Body of pancreas (tissue), 4 donors: ENCODE results near the gene NTN3. TPM values are rescaled to one million over a fixed set of nuclear protein-coding genes. Genes with fewer than 3 reads are reported as not detected.

ENCODE experiments used
- ATAC-seq: fragments of 150-250 bp; one replicate; pipeline ENCODE4 v1.9.1; 2016
- DNase-seq, 4 donors: peaks; one replicate each; pipeline ENCODE4 v3.0.0-alpha.2; 2019
- H3K27ac ChIP-seq, 4 donors: fragments of 200-600 bp; sonication (generic); 1 replicate in 3 of 4; 2 replicates in 1 of 4; pipeline versions ENCODE4 v1.5.1 to v1.6.1; 2016 to 2019; ENCODE audit warnings: mild to moderate bottlenecking in 1 of 4, mixed read lengths in 1 of 4, moderate library complexity in 1 of 4
- H3K27me3 ChIP-seq, 2 donors: fragments of 200-600 bp; sonication (generic); one replicate each; pipeline ENCODE4 v1.6.0; 2016; ENCODE audit warnings: mild to moderate bottlenecking in 1 of 2
- H3K36me3 ChIP-seq, 2 donors: fragments of 200-600 bp; sonication (generic); replicated peaks in 1 of 2; 2 replicates each; pipeline ENCODE4 v1.5.1; 2016; ENCODE audit warnings: low read depth in 2 of 2; ENCODE audit not compliant: insufficient read depth in 1 of 2
- H3K4me1 ChIP-seq: fragments of 200-600 bp; sonication (generic); one replicate; pipeline ENCODE4 v1.6.0; 2016
- H3K4me3 ChIP-seq, 2 donors: fragments of 200-600 bp; sonication (generic); 1 replicate in 1 of 2; 2 replicates in 1 of 2; pipeline ENCODE4 v1.5.1; 2016 to 2019
- H3K9me3 ChIP-seq, 3 donors: fragments of 200-600 bp; sonication (generic); 1 replicate in 2 of 3; 2 replicates in 1 of 3; pipeline ENCODE4 v1.5.1; 2016
- CTCF ChIP-seq, 7 experiments: fragments of 450-650 bp in 4 of 7; fragments of 200-600 bp in 3 of 7; sonication (generic) in 3 of 7; IDR thresholded peaks; one replicate each; pipeline ENCODE4 v1.5.1; 2016 to 2019; ENCODE audit warnings: antibody characterized with exemption in 7 of 7
- POLR2A ChIP-seq, 3 donors: fragments of 450-650 bp; IDR thresholded peaks; one replicate each; pipeline ENCODE4 v1.6.1; 2016; ENCODE audit warnings: antibody characterized with exemption in 3 of 3, mild to moderate bottlenecking in 2 of 3
- WGBS, 2 donors: methylation state at CpG; one replicate each; pipeline ENCODE4 v1.1.5; 2017; 5-methylcytosine and 5-hydroxymethylcytosine counted together
- intact Hi-C: fragments of 100-400 bp; cut with DNase I; formaldehyde crosslinking; loops from one replicate; pipeline ENCODE4 v1.15.1; 2023
- total RNA-seq, 2 donors: library from RNA; depleted of rRNA; stranded (reverse); fragments of >200 nt; gene quantifications; one replicate each; pipeline ENCODE4 v1.1.0, GENCODE V29; 2016

Gene NTN3
- total RNA-seq, 2 donors from 2014 or later: not detected

DNA sequence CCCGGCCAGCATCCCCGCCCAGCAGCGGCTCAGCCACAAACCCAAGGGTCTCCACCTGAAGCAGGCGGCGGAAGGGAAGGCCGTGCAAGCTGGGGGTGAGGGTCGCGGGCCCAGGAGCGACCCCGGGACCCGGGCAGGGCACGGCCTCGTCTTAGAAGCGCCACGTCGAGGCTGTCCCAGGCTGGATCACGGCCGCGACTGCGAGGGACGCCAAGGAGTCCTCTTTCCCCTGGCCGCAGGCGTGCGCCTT is 42.4 kb upstream of the NTN3 start:
- Histone ChIP-seq H3K4me3 (peak overlapping the region; percentile 13 to 45), H3K4me1 (peaks cover 18% of the 10 kb centered on the region), H3K36me3 (no peaks in the 10 kb centered on the region), H3K27ac (peak overlapping the region; percentile 33 to 83 (median 57)), H3K9me3 (no peaks in the 10 kb centered on the region), H3K27me3 (no peaks in the 10 kb centered on the region)
- intact Hi-C loops: loop anchor here (5.0 kb wide), 1 partner anchor 91 kb away; no protein-coding TSS in a partner anchor
- DNase-seq (no peak), ATAC-seq (peak; percentile 58)
- 0 to 1% methylated on average over 14 to 19 of the region's 24 CpGs for WGBS, 2 donors
- no peak for TF ChIP-seq CTCF (IDR thresholded peaks at IDR 0.05)
- peak in 1 of 3 donors; percentile 6 for TF ChIP-seq POLR2A (IDR thresholded peaks at IDR 0.05)

GRCh38 chr16:2429034-2429770 is 41.9 kb upstream of the NTN3 start, which contains the start of gene CCNF:
CCNF (plus strand) TSS chr16:2429447; CDS start chr16:2429482, 35 bp downstream.
- TF ChIP-seq POLR2A (IDR thresholded peaks at IDR 0.05) (peak in 2 of 3 donors; percentile 55 to 60), CTCF (IDR thresholded peaks at IDR 0.05) (peak in 4 of 7 experiments; percentile 9 to 49 (median 24))
- Histone ChIP-seq H3K4me1 (peaks cover 18% of the 10 kb centered on the region), H3K9me3 (no peaks in the 10 kb centered on the region), H3K27ac (peak within 1 kb of the TSS; percentile 37 to 83 (median 62)), H3K36me3 (no peaks in the 10 kb centered on the region), H3K27me3 (no peaks in the 10 kb centered on the region), H3K4me3 (peak within 1 kb of the TSS; percentile 45 to 56)
- WGBS, 2 donors: 0% methylated on average over 7 to 85 of the region's 103 CpGs
- intact Hi-C loops: loop anchor here (5.0 kb wide), 1 partner anchor 92 kb away; no protein-coding TSS in a partner anchor
- ATAC-seq: peak; percentile 98
- peak; percentile 98 for DNase-seq

DNA sequence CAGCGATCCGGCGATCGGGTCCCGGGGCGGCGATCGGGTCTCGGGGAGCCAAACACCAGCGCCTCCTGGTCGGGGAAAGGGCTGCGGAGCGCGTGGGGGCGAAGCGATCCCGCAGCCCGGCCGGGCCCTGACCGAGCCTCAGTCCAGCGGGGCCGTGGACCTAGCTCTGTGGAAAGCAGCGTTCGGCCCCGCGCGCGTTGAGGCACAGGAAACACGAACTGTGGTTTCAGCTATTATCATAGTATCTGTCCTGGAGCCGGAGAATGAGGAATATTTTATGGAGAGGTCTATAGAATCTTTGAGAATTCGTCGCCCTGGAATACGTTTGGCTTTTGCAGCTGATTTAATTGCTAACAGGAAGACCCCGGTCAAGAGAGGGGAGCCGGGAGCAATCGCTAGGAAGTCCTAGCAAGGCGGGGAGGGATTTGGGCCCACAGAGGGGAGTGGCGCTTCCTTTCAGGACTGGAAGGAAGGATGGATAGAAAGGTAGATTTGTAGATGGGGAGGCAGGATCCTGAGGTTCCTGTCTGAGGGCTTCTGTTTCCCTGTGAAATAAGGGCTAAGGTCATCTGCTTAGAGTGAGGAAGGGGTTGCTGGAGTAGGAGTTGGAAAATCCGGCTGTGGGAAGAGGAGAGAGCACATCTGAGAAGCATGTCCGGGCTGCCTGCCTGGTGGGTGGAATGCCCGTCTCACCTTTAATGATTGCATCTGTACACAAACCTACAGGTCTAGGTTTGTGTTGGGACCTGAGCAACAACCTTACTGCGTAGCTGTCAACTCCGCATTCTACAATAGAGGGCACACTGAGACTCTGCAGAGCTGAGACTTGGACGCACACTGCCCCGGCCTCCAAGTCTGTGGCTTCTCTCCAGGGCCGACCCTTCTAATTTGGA is 41.1 kb upstream of the NTN3 start:
- H3K9me3 ChIP-seq: no peaks in the 10 kb centered on the region
- H3K4me3 ChIP-seq: peak overlapping the region; percentile 40 to 56
- 8 to 19% methylated on average over 15 to 46 of the region's 46 CpGs for WGBS, 2 donors
- peak in 3 of 7 experiments; percentile 12 to 26 (median 12) for TF ChIP-seq CTCF (IDR thresholded peaks at IDR 0.05)
- no peak for TF ChIP-seq POLR2A (IDR thresholded peaks at IDR 0.05)
- ATAC-seq (peak; percentile 1), DNase-seq (no peak)
- H3K27me3 ChIP-seq: no peaks in the 10 kb centered on the region
- peak overlapping the region in 3 of 4 donors; percentile 47 to 77 (median 60) for H3K27ac ChIP-seq
- no peaks in the 10 kb centered on the region for H3K36me3 ChIP-seq
- H3K4me1 ChIP-seq: peaks cover 18% of the 10 kb centered on the region
- intact Hi-C loops: loop anchor here (5.0 to 10.0 kb wide), 2 partner anchors 65 to 93 kb away; no protein-coding TSS in a partner anchor

DNA sequence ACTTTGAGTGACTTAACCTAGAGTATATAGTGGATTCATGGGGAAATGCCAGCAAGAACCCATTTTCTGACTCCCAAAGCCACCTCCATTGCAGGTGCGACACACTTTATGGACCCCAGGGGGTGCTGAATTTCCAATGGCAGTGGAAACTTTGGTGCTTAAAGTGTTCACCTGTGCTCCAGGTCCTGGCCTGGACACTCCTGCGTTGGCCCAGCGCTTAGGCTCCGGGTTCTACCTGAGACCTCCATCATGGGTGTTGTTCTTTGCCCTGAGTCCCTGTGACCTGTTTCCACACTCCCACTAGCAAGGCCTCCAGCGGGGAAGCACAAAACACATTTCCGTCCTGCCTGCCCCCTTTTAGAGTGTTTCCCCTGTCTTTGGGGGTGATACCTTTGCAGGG is 38.8 kb upstream of the NTN3 start:
- TF ChIP-seq CTCF (IDR thresholded peaks at IDR 0.05) (no peak), POLR2A (IDR thresholded peaks at IDR 0.05) (no peak)
- ATAC-seq (no peak), DNase-seq (no peak)
- Histone ChIP-seq H3K9me3 (no peaks in the 10 kb centered on the region), H3K36me3 (no peaks in the 10 kb centered on the region), H3K27me3 (no peaks in the 10 kb centered on the region), H3K27ac (no peak overlapping the region), H3K4me3 (no peak overlapping the region), H3K4me1 (peaks cover 18% of the 10 kb centered on the region)
- intact Hi-C loops: loop anchor here (10.0 kb wide), 1 partner anchor 63 kb away; no protein-coding TSS in a partner anchor
- 89 to 98% methylated on average over 5 to 6 of the region's 6 CpGs for WGBS, 2 donors
